Measurements from ENCODE around the gene OR51B4.

The OR51B4 gene, protein sequence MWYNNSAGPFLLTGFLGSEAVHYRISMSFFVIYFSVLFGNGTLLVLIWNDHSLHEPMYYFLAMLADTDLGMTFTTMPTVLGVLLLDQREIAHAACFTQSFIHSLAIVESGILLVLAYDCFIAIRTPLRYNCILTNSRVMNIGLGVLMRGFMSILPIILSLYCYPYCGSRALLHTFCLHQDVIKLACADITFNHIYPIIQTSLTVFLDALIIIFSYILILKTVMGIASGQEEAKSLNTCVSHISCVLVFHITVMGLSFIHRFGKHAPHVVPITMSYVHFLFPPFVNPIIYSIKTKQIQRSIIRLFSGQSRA

DNA sequence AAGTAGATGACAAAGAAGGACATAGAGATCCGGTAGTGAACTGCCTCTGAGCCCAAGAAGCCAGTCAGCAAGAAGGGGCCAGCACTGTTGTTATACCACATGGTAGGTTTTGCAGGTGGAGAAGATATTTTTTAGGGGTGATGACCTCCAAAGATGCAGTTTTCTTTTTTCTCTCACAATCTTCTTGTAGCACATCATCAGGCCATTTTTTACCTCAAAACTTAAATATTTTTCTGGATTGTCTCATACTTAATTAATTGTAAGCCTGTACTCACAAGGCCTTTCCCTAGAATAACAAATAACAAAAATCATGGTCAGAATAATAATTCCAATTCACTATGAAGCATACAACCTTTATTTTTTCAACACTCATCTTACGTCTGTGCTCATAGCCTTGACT lies at the start of gene OR51B4:
Gene OR51B4, minus strand, starts transcription at position 101 of the 400 bp plus-strand sequence. Its CDS starts 0 bp downstream, at position 101.
- TF ChIP-seq, protein P1, sequence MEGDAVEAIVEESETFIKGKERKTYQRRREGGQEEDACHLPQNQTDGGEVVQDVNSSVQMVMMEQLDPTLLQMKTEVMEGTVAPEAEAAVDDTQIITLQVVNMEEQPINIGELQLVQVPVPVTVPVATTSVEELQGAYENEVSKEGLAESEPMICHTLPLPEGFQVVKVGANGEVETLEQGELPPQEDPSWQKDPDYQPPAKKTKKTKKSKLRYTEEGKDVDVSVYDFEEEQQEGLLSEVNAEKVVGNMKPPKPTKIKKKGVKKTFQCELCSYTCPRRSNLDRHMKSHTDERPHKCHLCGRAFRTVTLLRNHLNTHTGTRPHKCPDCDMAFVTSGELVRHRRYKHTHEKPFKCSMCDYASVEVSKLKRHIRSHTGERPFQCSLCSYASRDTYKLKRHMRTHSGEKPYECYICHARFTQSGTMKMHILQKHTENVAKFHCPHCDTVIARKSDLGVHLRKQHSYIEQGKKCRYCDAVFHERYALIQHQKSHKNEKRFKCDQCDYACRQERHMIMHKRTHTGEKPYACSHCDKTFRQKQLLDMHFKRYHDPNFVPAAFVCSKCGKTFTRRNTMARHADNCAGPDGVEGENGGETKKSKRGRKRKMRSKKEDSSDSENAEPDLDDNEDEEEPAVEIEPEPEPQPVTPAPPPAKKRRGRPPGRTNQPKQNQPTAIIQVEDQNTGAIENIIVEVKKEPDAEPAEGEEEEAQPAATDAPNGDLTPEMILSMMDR (IDR thresholded peaks at IDR 0.05; ENCODE audit: insufficient read depth, low read depth, low read length, missing control alignments): no peak
- H3K4me3 ChIP-seq (ENCODE audit: low read depth, low read length): no peak within 1 kb of the TSS
- DNase-seq (ENCODE audit: low read depth): no peak

DNA sequence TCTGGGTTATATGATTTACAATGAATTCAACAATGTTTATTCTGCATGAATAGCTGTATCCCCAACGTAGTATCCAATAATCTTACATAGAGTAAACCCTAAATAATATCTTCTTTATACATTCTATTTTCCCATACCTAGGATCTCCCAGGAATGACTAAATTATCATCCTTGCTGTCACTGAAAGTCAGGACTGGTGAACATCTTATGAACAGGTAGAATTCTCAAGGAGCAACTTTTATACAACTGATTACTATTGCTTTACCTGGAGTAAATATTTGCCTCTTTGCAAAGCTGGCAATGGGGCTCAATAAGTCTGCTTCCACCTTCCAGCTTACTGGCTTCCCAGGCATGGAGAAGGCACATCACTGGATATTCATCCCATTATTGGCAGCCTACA lies 49.5 kb upstream of the OR51B4 start, which contains the start of gene OR51B6:
Gene OR51B6, plus strand, starts transcription at position 301 of the 400 bp plus-strand sequence. Its CDS starts 0 bp downstream, at position 301.
- no peak for DNase-seq (ENCODE audit: low read depth)
- TF ChIP-seq, protein P1 (IDR thresholded peaks at IDR 0.05; ENCODE audit: insufficient read depth, low read depth, low read length, missing control alignments): no peak
- H3K4me3 ChIP-seq (ENCODE audit: low read depth, low read length): no peak within 1 kb of the TSS

DNA sequence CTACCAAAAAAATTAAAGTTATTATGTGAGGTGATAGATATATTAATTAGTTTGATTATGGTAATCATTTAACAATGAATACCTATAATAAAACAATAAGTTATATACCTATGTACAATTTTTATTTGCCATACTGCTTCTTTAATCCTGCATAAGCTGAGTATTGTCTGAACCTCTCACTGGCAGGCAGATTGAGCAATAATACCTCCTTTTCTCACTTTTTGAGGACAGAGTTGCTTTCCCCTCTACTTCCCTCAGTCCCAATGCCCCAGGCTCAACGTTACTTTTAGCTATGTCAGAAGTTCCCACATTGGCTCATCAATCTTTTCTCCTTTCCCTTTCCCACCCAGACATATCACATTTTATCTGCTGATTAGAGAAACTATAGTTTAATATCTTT lies 47.8 kb upstream of the OR51B4 start:
- no peak for DNase-seq (ENCODE audit: low read depth)
- H3K4me3 ChIP-seq (ENCODE audit: low read depth, low read length): no peak overlapping the region
- TF ChIP-seq, protein P1 (IDR thresholded peaks at IDR 0.05; ENCODE audit: insufficient read depth, low read depth, low read length, missing control alignments): no peak

DNA sequence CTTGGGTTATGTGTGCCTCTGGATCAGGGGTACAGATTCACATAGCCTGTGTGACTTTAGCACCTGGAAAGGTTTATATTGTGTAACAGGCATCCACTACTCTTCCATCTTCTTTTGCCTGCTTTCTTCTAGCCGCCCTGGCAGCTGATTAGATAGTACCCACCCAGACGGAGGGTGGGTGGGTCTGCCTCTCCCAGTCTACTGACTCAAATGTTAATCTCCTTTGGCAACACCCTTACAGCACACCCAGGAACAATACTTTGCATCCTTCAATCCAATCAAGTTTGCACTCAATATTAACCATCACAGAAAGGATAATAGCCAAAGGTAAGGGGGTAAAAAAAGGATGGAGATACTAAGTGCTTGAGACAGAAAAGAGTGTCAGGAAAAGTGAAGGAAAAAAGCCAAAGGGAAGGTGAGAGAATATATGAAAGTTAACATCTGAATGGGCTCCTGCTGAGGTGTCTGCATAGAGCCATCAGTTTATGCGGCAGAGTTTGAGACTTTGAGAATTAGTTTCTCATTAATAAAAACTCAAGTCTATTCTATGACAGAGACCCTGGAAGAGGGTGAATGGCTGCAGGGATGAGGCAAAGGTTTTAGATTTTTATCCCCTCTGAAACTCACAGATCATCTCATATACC lies 46.9 kb upstream of the OR51B4 start:
- no peak for DNase-seq (ENCODE audit: low read depth)
- TF ChIP-seq, protein P1 (IDR thresholded peaks at IDR 0.05; ENCODE audit: insufficient read depth, low read depth, low read length, missing control alignments): no peak
- H3K4me3 ChIP-seq (ENCODE audit: low read depth, low read length): no peak overlapping the region

DNA sequence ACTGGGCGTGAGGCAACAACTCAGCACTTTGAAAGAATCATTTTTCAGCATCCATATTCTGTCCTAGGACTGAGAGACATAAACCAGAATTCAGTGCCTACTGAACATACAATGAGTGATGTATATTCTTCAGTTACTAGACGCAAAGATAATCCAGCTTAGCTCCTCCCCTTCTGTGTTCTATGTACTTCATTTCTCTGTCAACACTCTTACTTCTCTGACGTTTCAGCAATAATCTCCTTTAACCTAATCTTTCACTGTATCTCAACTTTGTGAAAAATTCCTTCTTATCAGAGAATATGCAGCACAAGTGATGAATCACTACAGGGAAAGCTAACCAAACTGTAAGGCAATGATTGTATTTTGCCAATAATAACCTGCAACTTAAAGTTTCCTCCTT lies 44.1 kb upstream of the OR51B4 start:
- TF ChIP-seq, protein P1 (IDR thresholded peaks at IDR 0.05; ENCODE audit: insufficient read depth, low read depth, low read length, missing control alignments): no peak
- H3K4me3 ChIP-seq (ENCODE audit: low read depth, low read length): no peak overlapping the region
- DNase-seq (ENCODE audit: low read depth): no peak

DNA sequence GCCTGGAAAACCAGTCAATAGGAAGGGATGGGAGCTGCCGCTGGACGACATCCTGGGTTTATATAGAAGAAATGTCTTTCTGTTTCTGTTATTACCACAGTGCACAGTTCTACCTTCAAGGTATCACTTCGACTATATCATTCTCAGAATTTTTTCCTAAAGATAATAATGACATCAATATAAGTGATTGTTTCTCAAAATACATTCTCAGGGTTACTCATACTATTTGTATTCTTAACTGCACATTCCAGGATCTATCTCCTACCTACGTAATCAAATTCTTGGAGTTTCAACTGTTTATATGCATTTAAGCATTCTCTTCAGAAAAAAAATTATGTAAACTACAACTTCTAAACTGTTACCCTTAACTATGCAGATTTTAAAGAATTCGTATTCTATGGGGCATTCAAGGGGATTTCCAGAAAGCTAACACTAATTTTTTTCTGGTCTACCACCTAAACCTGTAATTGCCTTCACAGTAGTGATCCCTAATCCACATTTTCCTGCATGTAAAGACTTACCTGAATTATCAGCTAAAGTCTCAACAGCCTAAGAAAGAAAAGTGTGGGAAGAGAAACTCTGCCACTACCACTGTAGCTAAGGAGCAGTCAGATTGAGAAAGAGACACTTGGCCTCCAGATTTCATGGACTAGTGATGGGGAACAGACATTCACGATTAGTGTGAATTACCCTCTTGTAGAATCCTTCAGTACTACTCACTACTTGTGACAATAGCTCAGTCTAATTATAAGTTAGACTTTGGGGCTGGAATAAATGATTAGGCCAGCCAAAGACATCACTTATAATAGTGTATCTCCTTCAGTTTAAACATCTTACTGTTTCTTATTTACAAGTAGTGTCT lies 42.0 kb upstream of the OR51B4 start, which contains the start of gene OR51B5:
Gene OR51B5, minus strand, starts transcription at position 51 of the 862 bp plus-strand sequence. Its CDS starts 0 bp downstream, at position 51.
- no peak within 1 kb of the TSS for H3K4me3 ChIP-seq (ENCODE audit: low read depth, low read length)
- TF ChIP-seq, protein P1 (IDR thresholded peaks at IDR 0.05; ENCODE audit: insufficient read depth, low read depth, low read length, missing control alignments): no peak
- no peak for DNase-seq (ENCODE audit: low read depth)
